ENCODE results near the gene UBE2N.

UBE2N gene

GRCh38 chr12:93459097-93459496 lies 17.4 kb upstream of the UBE2N start:
- TF ChIP-seq POLR2AphosphoS5 (IDR thresholded peaks at IDR 0.05; ENCODE audit: low read depth, low read length): no peak
- no peak for TF ChIP-seq REST (IDR thresholded peaks at IDR 0.05; ENCODE audit: insufficient read depth in 1 of 2, low read depth in 2 of 2, low read length in 2 of 2)
- no peak for TF ChIP-seq SIN3A (IDR thresholded peaks at IDR 0.05; ENCODE audit: borderline replicate concordance, insufficient read depth, low read length)
- TF ChIP-seq FOXP2 (optimal IDR thresholded peaks at IDR 0.05; ENCODE audit: borderline replicate concordance, extremely low read depth, extremely low read length, insufficient read depth): no peak
- no peak for TF ChIP-seq TAF1 (IDR thresholded peaks at IDR 0.05; ENCODE audit: borderline replicate concordance, insufficient read depth, low read length)

DNA sequence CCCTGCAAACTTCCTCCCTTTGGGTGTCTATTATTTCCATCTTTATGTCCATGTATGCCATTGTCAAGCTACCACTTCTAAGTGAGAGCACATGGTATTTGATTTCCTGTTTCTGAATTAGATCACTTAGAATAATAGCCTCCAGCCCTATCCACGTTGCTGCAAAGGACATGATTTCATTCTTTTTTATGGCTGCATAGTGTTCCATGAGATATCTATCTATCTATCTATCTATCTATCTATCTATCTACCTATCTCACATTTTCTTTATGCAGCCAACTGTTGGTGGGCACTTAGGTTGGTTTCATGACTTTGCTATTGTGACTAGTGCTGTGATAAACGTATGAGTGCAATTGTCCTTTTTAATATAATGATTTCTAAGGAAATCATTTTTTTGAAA lies 14.3 kb upstream of the UBE2N start:
- no peak for TF ChIP-seq POLR2AphosphoS5 (IDR thresholded peaks at IDR 0.05; ENCODE audit: low read depth, low read length)
- no peak for TF ChIP-seq FOXP2 (optimal IDR thresholded peaks at IDR 0.05; ENCODE audit: borderline replicate concordance, extremely low read depth, extremely low read length, insufficient read depth)
- no peak for TF ChIP-seq SIN3A (IDR thresholded peaks at IDR 0.05; ENCODE audit: borderline replicate concordance, insufficient read depth, low read length)
- TF ChIP-seq REST (IDR thresholded peaks at IDR 0.05; ENCODE audit: insufficient read depth in 1 of 2, low read depth in 2 of 2, low read length in 2 of 2): no peak
- TF ChIP-seq TAF1 (IDR thresholded peaks at IDR 0.05; ENCODE audit: borderline replicate concordance, insufficient read depth, low read length): no peak

DNA sequence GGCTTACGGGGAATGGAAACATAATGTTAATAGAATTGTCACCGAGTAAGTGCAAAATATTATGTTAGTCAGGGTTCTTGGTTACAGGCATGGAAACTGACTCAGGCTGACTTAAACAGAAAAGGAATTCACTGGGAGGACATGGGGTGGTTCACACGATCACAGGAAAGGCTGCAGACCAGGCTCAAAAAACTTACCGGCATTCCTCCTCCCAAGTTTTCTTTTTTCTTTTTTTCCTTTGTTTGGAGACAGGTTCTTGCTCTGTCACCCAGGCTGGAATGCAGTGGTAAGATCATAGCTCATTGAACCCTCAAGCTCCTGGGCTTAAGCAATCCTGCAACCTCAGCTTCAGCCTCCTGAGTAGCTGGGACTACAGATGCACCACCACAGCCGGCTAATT lies 11.9 kb upstream of the UBE2N start:
- no peak for TF ChIP-seq POLR2AphosphoS5 (IDR thresholded peaks at IDR 0.05; ENCODE audit: low read depth, low read length)
- no peak for TF ChIP-seq FOXP2 (optimal IDR thresholded peaks at IDR 0.05; ENCODE audit: borderline replicate concordance, extremely low read depth, extremely low read length, insufficient read depth)
- no peak for TF ChIP-seq TAF1 (IDR thresholded peaks at IDR 0.05; ENCODE audit: borderline replicate concordance, insufficient read depth, low read length)
- no peak for TF ChIP-seq SIN3A (IDR thresholded peaks at IDR 0.05; ENCODE audit: borderline replicate concordance, insufficient read depth, low read length)
- no peak for TF ChIP-seq REST (IDR thresholded peaks at IDR 0.05; ENCODE audit: insufficient read depth in 1 of 2, low read depth in 2 of 2, low read length in 2 of 2)

- TF ChIP-seq REST (IDR thresholded peaks at IDR 0.05; ENCODE audit: insufficient read depth in 1 of 2, low read depth in 2 of 2, low read length in 2 of 2) (no peak), SIN3A (IDR thresholded peaks at IDR 0.05; ENCODE audit: borderline replicate concordance, insufficient read depth, low read length) (no peak), FOXP2 (optimal IDR thresholded peaks at IDR 0.05; ENCODE audit: borderline replicate concordance, extremely low read depth, extremely low read length, insufficient read depth) (no peak), TAF1 (IDR thresholded peaks at IDR 0.05; ENCODE audit: borderline replicate concordance, insufficient read depth, low read length) (no peak), POLR2AphosphoS5 (IDR thresholded peaks at IDR 0.05; ENCODE audit: low read depth, low read length) (no peak)
Measured at GRCh38 chr12:93451423-93452158, 9.8 kb upstream of the UBE2N start.
